ENCODE results near the gene TOX3. TPM values are rescaled to one million over a fixed set of nuclear protein-coding genes. Genes with fewer than 3 reads are reported as not detected.

Gene TOX3
- total and polyA plus RNA-seq, 7 donors: 0.03 to 0.10 TPM; not detected in 5

GRCh38 chr16:52548261-52549010 is 1.5 kb upstream of the TOX3 start:
- ATAC-seq (no peak), DNase-seq (no peak)
- Histone ChIP-seq H3K4me1 (no peaks in the 10 kb centered on the region), H3K4me3 (no peak overlapping the region), H3K36me3 (ENCODE audit: insufficient read depth in 1 of 2, low read depth in 1 of 2) (no peaks in the 10 kb centered on the region), H3K9me3 (no peaks in the 10 kb centered on the region), H3K27me3 (ENCODE audit: insufficient read depth in 3 of 3, low read length in 2 of 3) (peaks cover 0 to 49% (median 5%) of the 10 kb centered on the region in 3 donors), H3K27ac (no peak overlapping the region)
- no peak for TF ChIP-seq CTCF (IDR thresholded peaks at IDR 0.05)
- WGBS, 3 donors: 52 to 61% (median 56%) methylated on average over 10 of the region's 10 CpGs
- intact Hi-C loops (cut with DNase I): no loop called here

- Histone ChIP-seq H3K9me3 (no peaks in the 10 kb centered on the region), H3K36me3 (ENCODE audit: insufficient read depth in 1 of 2, low read depth in 1 of 2) (no peaks in the 10 kb centered on the region), H3K4me3 (no peak overlapping the region), H3K27ac (no peak overlapping the region), H3K4me1 (no peaks in the 10 kb centered on the region), H3K27me3 (ENCODE audit: insufficient read depth in 3 of 3, low read length in 2 of 3) (peaks cover under 1 to 55% (median 5%) of the 10 kb centered on the region in 3 donors)
- intact Hi-C loops (cut with DNase I): no loop called here
- TF ChIP-seq CTCF (IDR thresholded peaks at IDR 0.05): no peak
- DNase-seq: no peak
- WGBS, 3 donors: 61 to 80% (median 63%) methylated on average over 8 of the region's 8 CpGs
- ATAC-seq: no peak
Observed at GRCh38 chr16:52547834-52548215, 882 bp upstream of the TOX3 start.

GRCh38 chr16:52546291-52547003 is 496 bp downstream of the TOX3 start:
- Histone ChIP-seq H3K4me1 (no peaks in the 10 kb centered on the region), H3K27me3 (ENCODE audit: insufficient read depth in 3 of 3, low read length in 2 of 3) (peaks cover 3 to 62% (median 5%) of the 10 kb centered on the region in 3 donors), H3K36me3 (ENCODE audit: insufficient read depth in 1 of 2, low read depth in 1 of 2) (no peaks in the 10 kb centered on the region), H3K4me3 (peak overlapping the region; percentile 44), H3K9me3 (no peaks in the 10 kb centered on the region), H3K27ac (no peak overlapping the region)
- TF ChIP-seq CTCF (IDR thresholded peaks at IDR 0.05): no peak
- ATAC-seq: no peak
- peak in 1 of 2 donors; percentile 9 for DNase-seq
- intact Hi-C loops (cut with DNase I): no loop called here
- WGBS, 3 donors: 1 to 2% (median 2%) methylated on average over 44 to 79 of the region's 79 CpGs

GRCh38 chr16:52545898-52546266 is 1.1 kb downstream of the TOX3 start:
- DNase-seq (no peak), ATAC-seq (no peak)
- Histone ChIP-seq H3K27me3 (ENCODE audit: insufficient read depth in 3 of 3, low read length in 2 of 3) (peaks cover 3 to 62% (median 5%) of the 10 kb centered on the region in 3 donors), H3K4me1 (no peaks in the 10 kb centered on the region), H3K4me3 (peak overlapping the region; percentile 44), H3K36me3 (ENCODE audit: insufficient read depth in 1 of 2, low read depth in 1 of 2) (no peaks in the 10 kb centered on the region), H3K9me3 (no peaks in the 10 kb centered on the region), H3K27ac (no peak overlapping the region)
- WGBS, 3 donors: 0 to 1% (median 1%) methylated on average over 15 of the region's 15 CpGs
- no peak for TF ChIP-seq CTCF (IDR thresholded peaks at IDR 0.05)
- intact Hi-C loops (cut with DNase I): no loop called here

Data from psoas muscle (tissue), 8 donors.